Liver (tissue), 9 donors: ENCODE data around the gene TPK1. TPM values are rescaled to one million over a fixed set of nuclear protein-coding genes. Genes with fewer than 3 reads are reported as not detected.

Experiments used
- DNase-seq: peaks from one replicate; pipeline ENCODE4 v3.0.0-alpha.2; 2017; ENCODE audit warnings: low spot score
- H3K27ac ChIP-seq, 2 donors: one replicate each; pipeline ENCODE4 v1.7.0; 2013; ENCODE audit warnings: inconsistent platforms in 2 of 2, low read length in 2 of 2, control low read depth in 1 of 2, low read depth in 1 of 2, mild to moderate bottlenecking in 1 of 2
- H3K27me3 ChIP-seq, 4 donors: one replicate each; pipeline versions ENCODE4 v1.6.1 to v1.7.0; 2013; ENCODE audit warnings: low read length in 3 of 4, inconsistent platforms in 1 of 4, mild to moderate bottlenecking in 1 of 4, moderate library complexity in 1 of 4; ENCODE audit not compliant: control insufficient read depth in 4 of 4, insufficient read depth in 4 of 4
- H3K36me3 ChIP-seq, 4 donors: one replicate each; pipeline versions ENCODE4 v1.6.1 to v1.7.0; 2013; ENCODE audit warnings: low read length in 3 of 4, mild to moderate bottlenecking in 3 of 4, low read depth in 1 of 4, moderate library complexity in 1 of 4; ENCODE audit not compliant: control insufficient read depth in 4 of 4, insufficient read depth in 3 of 4
- H3K4me1 ChIP-seq, 4 donors: one replicate each; pipeline versions ENCODE4 v1.6.1 to v1.7.0; 2013; ENCODE audit warnings: low read length in 3 of 4, mild to moderate bottlenecking in 3 of 4, moderate library complexity in 1 of 4; ENCODE audit not compliant: control insufficient read depth in 4 of 4, insufficient read depth in 4 of 4
- H3K4me3 ChIP-seq, 3 donors: one replicate each; pipeline versions ENCODE4 v1.6.1 to v1.7.0; 2013; ENCODE audit warnings: low read length in 3 of 3, control low read depth in 1 of 3, low read depth in 1 of 3, mild to moderate bottlenecking in 1 of 3
- H3K9ac ChIP-seq, 2 donors: one replicate each; pipeline ENCODE4 v1.7.0; 2013; ENCODE audit warnings: low read length in 2 of 2, mild to moderate bottlenecking in 2 of 2, moderate library complexity in 2 of 2, control low read depth in 1 of 2, low read depth in 1 of 2
- H3K9me3 ChIP-seq, 4 donors: one replicate each; pipeline versions ENCODE4 v1.6.1 to v1.7.0; 2013; ENCODE audit warnings: low read length in 3 of 4; ENCODE audit not compliant: control insufficient read depth in 4 of 4
- EGR1 ChIP-seq, 2 donors: IDR thresholded peaks; 2 replicates each; pipeline ENCODE4 v1.6.1; 2016 to 2018; ENCODE audit warnings: antibody characterized with exemption in 2 of 2, low read depth in 2 of 2
- FOXA1 ChIP-seq: IDR thresholded peaks from 2 replicates; pipeline ENCODE4 v1.6.1; 2016; ENCODE audit warnings: antibody characterized with exemption
- FOXA2 ChIP-seq: IDR thresholded peaks from 2 replicates; pipeline ENCODE4 v1.6.1; 2016; ENCODE audit warnings: antibody characterized with exemption
- GABPA ChIP-seq, 2 donors: IDR thresholded peaks in 1 of 2; conservative IDR thresholded peaks in 1 of 2; 2 replicates each; pipeline ENCODE4 v1.6.1; 2016; ENCODE audit warnings: antibody characterized with exemption in 2 of 2, mild to moderate bottlenecking in 1 of 2, moderate library complexity in 1 of 2
- HNF4G ChIP-seq: IDR thresholded peaks from 2 replicates; pipeline ENCODE4 v1.6.1; 2016; ENCODE audit warnings: antibody characterized with exemption
- JUND ChIP-seq, 2 donors: IDR thresholded peaks; 2 replicates each; pipeline ENCODE4 v1.6.1; 2016; ENCODE audit warnings: antibody characterized with exemption in 2 of 2
- NR2F2 ChIP-seq: IDR thresholded peaks from 2 replicates; pipeline ENCODE4 v1.6.1; 2016; ENCODE audit warnings: antibody characterized with exemption
- RAD21 ChIP-seq, 2 donors: IDR thresholded peaks; 2 replicates each; pipeline ENCODE4 v1.6.1; 2016; ENCODE audit warnings: antibody characterized with exemption in 2 of 2, mild to moderate bottlenecking in 2 of 2
- RXRA ChIP-seq, 2 donors: IDR thresholded peaks; 2 replicates each; pipeline ENCODE4 v1.6.1; 2017 to 2018; ENCODE audit warnings: antibody characterized with exemption in 2 of 2, mild to moderate bottlenecking in 1 of 2
- SP1 ChIP-seq: IDR thresholded peaks from 2 replicates; pipeline ENCODE4 v1.6.1; 2018; ENCODE audit warnings: antibody characterized with exemption, mild to moderate bottlenecking
- TAF1 ChIP-seq: conservative IDR thresholded peaks from 2 replicates; pipeline ENCODE4 v1.6.1; 2016; ENCODE audit warnings: antibody characterized with exemption, mild to moderate bottlenecking
- WGBS: extraction: QIAGEN DNeasy Blood & Tissue Kit; methylation state at CpG from one replicate; pipeline ENCODE4 v1.1.7; 2013; 5-methylcytosine and 5-hydroxymethylcytosine counted together
- polyA plus RNA-seq, 2 donors: library from polyadenylated mRNA; stranded (reverse) in 1 of 2; unstranded in 1 of 2; fragments of 200-250 nt in 1 of 2; fragments of >200 nt in 1 of 2; fragmentation: Nextera tagmentation in 1 of 2; extraction: Ambion mirVana in 1 of 2; gene quantifications; one replicate each; pipeline versions ENCODE4 v1.2.1 to v1.2.3, GENCODE V29; 2013 to 2015
- total RNA-seq, 2 donors: library from RNA; depleted of rRNA; stranded (reverse); fragments of >200 nt; gene quantifications; one replicate each; pipeline ENCODE4 v1.2.3, GENCODE V29; 2014
- TF ChIP-seq, protein P1 (sequence below): fragments of 150-350 bp; IDR thresholded peaks from 2 replicates; pipeline ENCODE4 v1.5.1; 2017; ENCODE audit warnings: improper control_type of control experiment, low read depth, low read length; ENCODE audit not compliant: missing input control
- TF ChIP-seq, protein P2 (sequence below): IDR thresholded peaks from 2 replicates; pipeline ENCODE4 v1.6.1; 2016; ENCODE audit warnings: antibody characterized with exemption, mild to moderate bottlenecking
- TF ChIP-seq, protein P3 (sequence below): IDR thresholded peaks from 2 replicates; pipeline ENCODE4 v1.6.1; 2016; ENCODE audit warnings: antibody characterized with exemption
- TF ChIP-seq, protein P4 (sequence below): IDR thresholded peaks from 2 replicates; pipeline ENCODE4 v1.6.1; 2016; ENCODE audit warnings: antibody characterized with exemption
- TF ChIP-seq, protein P5 (sequence below): IDR thresholded peaks from 2 replicates; pipeline ENCODE4 v1.6.1; 2016; ENCODE audit warnings: antibody characterized with exemption
- donor health status: healthy.
- donor health status: healthy.
- donor health status: healthy.
- donor health status: healthy.
- donor health status: healthy.

The TPK1 gene
- total and polyA plus RNA-seq, 4 donors, result 2.2 to 7.5 (median 3.3) TPM

DNA sequence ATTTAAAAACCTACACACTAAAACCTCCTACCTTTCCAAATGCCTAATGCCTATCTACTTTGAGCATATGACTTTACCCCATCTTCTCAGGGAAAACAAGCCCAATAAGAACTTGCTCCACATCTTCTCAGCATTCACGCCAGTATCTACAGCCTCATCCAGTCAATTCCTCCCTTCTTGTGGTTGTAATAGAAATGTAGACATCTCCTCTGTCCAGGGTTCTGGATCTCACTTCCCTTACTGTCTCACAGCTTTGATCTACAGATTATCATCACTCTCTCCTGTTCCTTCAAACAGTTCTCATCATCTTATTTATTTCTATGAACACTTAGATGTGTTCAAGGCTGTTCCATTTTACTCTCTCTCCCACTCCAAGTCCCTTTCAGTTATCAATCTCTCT is 361.9 kb downstream of the TPK1 start:
- TF ChIP-seq FOXA2 (no peak), TAF1 (no peak), FOXA1 (no peak), SP1 (no peak)
- TF ChIP-seq, protein P1, sequence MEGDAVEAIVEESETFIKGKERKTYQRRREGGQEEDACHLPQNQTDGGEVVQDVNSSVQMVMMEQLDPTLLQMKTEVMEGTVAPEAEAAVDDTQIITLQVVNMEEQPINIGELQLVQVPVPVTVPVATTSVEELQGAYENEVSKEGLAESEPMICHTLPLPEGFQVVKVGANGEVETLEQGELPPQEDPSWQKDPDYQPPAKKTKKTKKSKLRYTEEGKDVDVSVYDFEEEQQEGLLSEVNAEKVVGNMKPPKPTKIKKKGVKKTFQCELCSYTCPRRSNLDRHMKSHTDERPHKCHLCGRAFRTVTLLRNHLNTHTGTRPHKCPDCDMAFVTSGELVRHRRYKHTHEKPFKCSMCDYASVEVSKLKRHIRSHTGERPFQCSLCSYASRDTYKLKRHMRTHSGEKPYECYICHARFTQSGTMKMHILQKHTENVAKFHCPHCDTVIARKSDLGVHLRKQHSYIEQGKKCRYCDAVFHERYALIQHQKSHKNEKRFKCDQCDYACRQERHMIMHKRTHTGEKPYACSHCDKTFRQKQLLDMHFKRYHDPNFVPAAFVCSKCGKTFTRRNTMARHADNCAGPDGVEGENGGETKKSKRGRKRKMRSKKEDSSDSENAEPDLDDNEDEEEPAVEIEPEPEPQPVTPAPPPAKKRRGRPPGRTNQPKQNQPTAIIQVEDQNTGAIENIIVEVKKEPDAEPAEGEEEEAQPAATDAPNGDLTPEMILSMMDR, result no peak
- TF ChIP-seq, protein P2, sequence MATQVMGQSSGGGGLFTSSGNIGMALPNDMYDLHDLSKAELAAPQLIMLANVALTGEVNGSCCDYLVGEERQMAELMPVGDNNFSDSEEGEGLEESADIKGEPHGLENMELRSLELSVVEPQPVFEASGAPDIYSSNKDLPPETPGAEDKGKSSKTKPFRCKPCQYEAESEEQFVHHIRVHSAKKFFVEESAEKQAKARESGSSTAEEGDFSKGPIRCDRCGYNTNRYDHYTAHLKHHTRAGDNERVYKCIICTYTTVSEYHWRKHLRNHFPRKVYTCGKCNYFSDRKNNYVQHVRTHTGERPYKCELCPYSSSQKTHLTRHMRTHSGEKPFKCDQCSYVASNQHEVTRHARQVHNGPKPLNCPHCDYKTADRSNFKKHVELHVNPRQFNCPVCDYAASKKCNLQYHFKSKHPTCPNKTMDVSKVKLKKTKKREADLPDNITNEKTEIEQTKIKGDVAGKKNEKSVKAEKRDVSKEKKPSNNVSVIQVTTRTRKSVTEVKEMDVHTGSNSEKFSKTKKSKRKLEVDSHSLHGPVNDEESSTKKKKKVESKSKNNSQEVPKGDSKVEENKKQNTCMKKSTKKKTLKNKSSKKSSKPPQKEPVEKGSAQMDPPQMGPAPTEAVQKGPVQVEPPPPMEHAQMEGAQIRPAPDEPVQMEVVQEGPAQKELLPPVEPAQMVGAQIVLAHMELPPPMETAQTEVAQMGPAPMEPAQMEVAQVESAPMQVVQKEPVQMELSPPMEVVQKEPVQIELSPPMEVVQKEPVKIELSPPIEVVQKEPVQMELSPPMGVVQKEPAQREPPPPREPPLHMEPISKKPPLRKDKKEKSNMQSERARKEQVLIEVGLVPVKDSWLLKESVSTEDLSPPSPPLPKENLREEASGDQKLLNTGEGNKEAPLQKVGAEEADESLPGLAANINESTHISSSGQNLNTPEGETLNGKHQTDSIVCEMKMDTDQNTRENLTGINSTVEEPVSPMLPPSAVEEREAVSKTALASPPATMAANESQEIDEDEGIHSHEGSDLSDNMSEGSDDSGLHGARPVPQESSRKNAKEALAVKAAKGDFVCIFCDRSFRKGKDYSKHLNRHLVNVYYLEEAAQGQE, result peak; percentile 52
- H3K27ac ChIP-seq, result no peak overlapping the region
- no peak overlapping the region for H3K4me3 ChIP-seq
- H3K9ac ChIP-seq, result no peak overlapping the region
- H3K36me3 ChIP-seq, result no peaks in the 10 kb centered on the region
- 75% methylated on average over 1 of the region's 1 CpG for WGBS
- H3K27me3 ChIP-seq, result no peaks in the 10 kb centered on the region
- DNase-seq, result no peak
- no peaks in the 10 kb centered on the region for H3K9me3 ChIP-seq
- H3K4me1 ChIP-seq, result peaks cover 0 to 8% (median 1%) of the 10 kb centered on the region in 4 donors

DNA sequence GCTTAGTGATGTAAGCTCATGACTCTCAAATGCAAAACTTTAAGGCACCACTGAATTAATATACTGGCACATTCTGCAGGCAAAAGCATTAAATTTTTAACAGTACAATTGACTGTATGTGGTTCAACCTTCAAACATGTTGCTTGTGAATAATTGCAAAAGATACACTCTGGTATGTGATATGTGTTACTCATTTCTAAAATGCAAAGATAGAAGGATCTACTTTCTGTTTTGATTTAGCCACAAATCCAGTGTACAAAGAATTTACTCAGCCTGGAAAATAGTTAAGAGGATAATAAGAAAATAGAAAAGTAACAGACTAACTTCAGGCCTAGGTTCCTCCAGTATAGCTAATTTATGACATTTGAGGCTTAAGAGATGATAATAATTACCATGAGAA is 365.8 kb downstream of the TPK1 start:
- no peaks in the 10 kb centered on the region for H3K36me3 ChIP-seq
- H3K4me3 ChIP-seq, result no peak overlapping the region
- no peak overlapping the region for H3K9ac ChIP-seq
- peaks cover 0 to 8% (median 1%) of the 10 kb centered on the region in 4 donors for H3K4me1 ChIP-seq
- TF ChIP-seq NR2F2, result no peak
- TF ChIP-seq, protein P3, sequence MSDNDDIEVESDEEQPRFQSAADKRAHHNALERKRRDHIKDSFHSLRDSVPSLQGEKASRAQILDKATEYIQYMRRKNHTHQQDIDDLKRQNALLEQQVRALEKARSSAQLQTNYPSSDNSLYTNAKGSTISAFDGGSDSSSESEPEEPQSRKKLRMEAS, result no peak
- TF ChIP-seq JUND (IDR thresholded peaks at IDR 0.05), result no peak
- TF ChIP-seq, protein P4, sequence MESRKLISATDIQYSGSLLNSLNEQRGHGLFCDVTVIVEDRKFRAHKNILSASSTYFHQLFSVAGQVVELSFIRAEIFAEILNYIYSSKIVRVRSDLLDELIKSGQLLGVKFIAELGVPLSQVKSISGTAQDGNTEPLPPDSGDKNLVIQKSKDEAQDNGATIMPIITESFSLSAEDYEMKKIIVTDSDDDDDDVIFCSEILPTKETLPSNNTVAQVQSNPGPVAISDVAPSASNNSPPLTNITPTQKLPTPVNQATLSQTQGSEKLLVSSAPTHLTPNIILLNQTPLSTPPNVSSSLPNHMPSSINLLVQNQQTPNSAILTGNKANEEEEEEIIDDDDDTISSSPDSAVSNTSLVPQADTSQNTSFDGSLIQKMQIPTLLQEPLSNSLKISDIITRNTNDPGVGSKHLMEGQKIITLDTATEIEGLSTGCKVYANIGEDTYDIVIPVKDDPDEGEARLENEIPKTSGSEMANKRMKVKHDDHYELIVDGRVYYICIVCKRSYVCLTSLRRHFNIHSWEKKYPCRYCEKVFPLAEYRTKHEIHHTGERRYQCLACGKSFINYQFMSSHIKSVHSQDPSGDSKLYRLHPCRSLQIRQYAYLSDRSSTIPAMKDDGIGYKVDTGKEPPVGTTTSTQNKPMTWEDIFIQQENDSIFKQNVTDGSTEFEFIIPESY, result no peak
- TF ChIP-seq, protein P1, result no peak
- no peak for TF ChIP-seq EGR1 (IDR thresholded peaks at IDR 0.05; ENCODE audit: low read depth in 2 of 2)
- no peak for TF ChIP-seq RXRA (IDR thresholded peaks at IDR 0.05)
- TF ChIP-seq HNF4G, result no peak
- TF ChIP-seq RAD21 (IDR thresholded peaks at IDR 0.05), result no peak
- TF ChIP-seq, protein P2, result no peak
- no peak for TF ChIP-seq GABPA (IDR thresholded peaks at IDR 0.05 in 1 of 2, conservative IDR thresholded peaks at IDR 0.05 in 1 of 2)
- TF ChIP-seq, protein P5, sequence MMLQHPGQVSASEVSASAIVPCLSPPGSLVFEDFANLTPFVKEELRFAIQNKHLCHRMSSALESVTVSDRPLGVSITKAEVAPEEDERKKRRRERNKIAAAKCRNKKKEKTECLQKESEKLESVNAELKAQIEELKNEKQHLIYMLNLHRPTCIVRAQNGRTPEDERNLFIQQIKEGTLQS, result no peak
- H3K27ac ChIP-seq, result no peak overlapping the region
- no peak for DNase-seq
- H3K27me3 ChIP-seq, result no peaks in the 10 kb centered on the region
- no peaks in the 10 kb centered on the region for H3K9me3 ChIP-seq
